GM21619 (cell line): Measurements from ENCODE around the gene CLASRP.

Source experiments
- ATAC-seq: cut with Tn5 transposase; IDR thresholded peaks from one replicate; pipeline ENCODE4 v1.9.1; 2021; ENCODE audit not compliant: unreplicated experiment

Gene CLASRP

GRCh38 chr19:45020071-45020470 is 18.8 kb upstream of the CLASRP start:
- no peak for ATAC-seq

GRCh38 chr19:45021971-45022370 is 16.9 kb upstream of the CLASRP start:
- ATAC-seq: no peak

GRCh38 chr19:45023048-45023447 is 15.8 kb upstream of the CLASRP start:
- no peak for ATAC-seq

GRCh38 chr19:45025264-45025663 is 13.6 kb upstream of the CLASRP start:
- no peak for ATAC-seq

- no peak for ATAC-seq
Observed at GRCh38 chr19:45027371-45027770, 11.5 kb upstream of the CLASRP start.

GRCh38 chr19:45030825-45031224 is 8.0 kb upstream of the CLASRP start:
- no peak for ATAC-seq

GRCh38 chr19:45032421-45032820 is 6.4 kb upstream of the CLASRP start:
- no peak for ATAC-seq

GRCh38 chr19:45035755-45036154 is 3.1 kb upstream of the CLASRP start:
- no peak for ATAC-seq

GRCh38 chr19:45037393-45038169 is 1.3 kb upstream of the CLASRP start:
- ATAC-seq: no peak

- no peak for ATAC-seq
Observed at GRCh38 chr19:45040059-45040771, 1.4 kb downstream of the CLASRP start.

GRCh38 chr19:45041125-45041524 is 2.3 kb downstream of the CLASRP start:
- no peak for ATAC-seq

GRCh38 chr19:45045671-45046353 is 7.0 kb downstream of the CLASRP start:
- ATAC-seq: no peak

- ATAC-seq: no peak
Observed at GRCh38 chr19:45046355-45046754, 7.5 kb downstream of the CLASRP start.

GRCh38 chr19:45047188-45047797 is 8.4 kb downstream of the CLASRP start:
- ATAC-seq: no peak

- no peak for ATAC-seq
Observed at GRCh38 chr19:45049073-45049736, 10.4 kb downstream of the CLASRP start.

GRCh38 chr19:45050036-45050435 is 11.2 kb downstream of the CLASRP start:
- no peak for ATAC-seq

- peak; percentile 50 for ATAC-seq
Observed at GRCh38 chr19:45051929-45052579, 13.2 kb downstream of the CLASRP start.

GRCh38 chr19:45056831-45057230 is 18.0 kb downstream of the CLASRP start:
- no peak for ATAC-seq

- no peak for ATAC-seq
Observed at GRCh38 chr19:45057444-45057843, 18.6 kb downstream of the CLASRP start.

- no peak for ATAC-seq
Observed at GRCh38 chr19:45058622-45059159, 19.8 kb downstream of the CLASRP start.
